HEK293T (cell line): Measurements from ENCODE around the gene NABP2.

Experiments used
- CTCF ChIA-PET: fragments of 350-600 bp; formaldehyde crosslinking; extraction: SDS; loops from one replicate; lab custom pipeline; 2021; ENCODE audit warnings: antibody characterized with exemption, inconsistent platforms; lab: Yijun Ruan, JAX
- POLR2A ChIA-PET: fragments of 350-600 bp; formaldehyde crosslinking; extraction: SDS; loops from one replicate; lab custom pipeline; 2020; ENCODE audit warnings: antibody characterized with exemption, inconsistent platforms; lab: Yijun Ruan, JAX
- DNase-seq: peaks from one replicate; pipeline ENCODE4 v3.0.0; 2012; ENCODE audit warnings: mixed read lengths; ENCODE audit errors: extremely low spot score
- ARNT ChIP-seq: fragments of 450-650 bp; IDR thresholded peaks from 2 replicates; pipeline ENCODE4 v1.6.1; 2017; ENCODE audit warnings: mild to moderate bottlenecking
- BHLHE40 ChIP-seq: fragments of 450-650 bp; IDR thresholded peaks from 2 replicates; pipeline ENCODE4 v1.6.1; 2016; ENCODE audit warnings: mild to moderate bottlenecking, moderate library complexity, borderline replicate concordance
- CTBP1 ChIP-seq: fragments of 450-650 bp; IDR thresholded peaks from 2 replicates; pipeline ENCODE4 v1.6.1; 2016; ENCODE audit warnings: borderline replicate concordance
- ELF4 ChIP-seq: fragments of 450-650 bp; IDR thresholded peaks from 2 replicates; pipeline ENCODE4 v1.6.1; 2017; ENCODE audit warnings: antibody characterized with exemption
- FOXA1 ChIP-seq: fragments of 450-650 bp; IDR thresholded peaks from 2 replicates; pipeline ENCODE4 v1.6.1; 2016; ENCODE audit warnings: mild to moderate bottlenecking
- FOXK2 ChIP-seq: fragments of 450-650 bp; IDR thresholded peaks from 2 replicates; pipeline ENCODE4 v1.6.1; 2016; ENCODE audit warnings: mild to moderate bottlenecking
- FOXM1 ChIP-seq: fragments of 450-650 bp; IDR thresholded peaks from 2 replicates; pipeline ENCODE4 v1.6.1; 2017; ENCODE audit warnings: mild to moderate bottlenecking, borderline replicate concordance
- HDGF ChIP-seq: fragments of 450-650 bp; IDR thresholded peaks from 2 replicates; pipeline ENCODE4 v1.6.1; 2017; ENCODE audit warnings: antibody characterized with exemption, borderline replicate concordance
- L3MBTL2 ChIP-seq: fragments of 450-650 bp; conservative IDR thresholded peaks from 2 replicates; pipeline ENCODE4 v1.6.1; 2016; ENCODE audit warnings: mild to moderate bottlenecking
- LEF1 ChIP-seq: fragments of 450-650 bp; IDR thresholded peaks from 2 replicates; pipeline ENCODE4 v1.6.1; 2017; ENCODE audit warnings: mild to moderate bottlenecking, borderline replicate concordance
- NFRKB ChIP-seq: fragments of 450-650 bp; IDR thresholded peaks from 2 replicates; pipeline ENCODE4 v1.6.1; 2016; ENCODE audit warnings: mild to moderate bottlenecking, moderate library complexity
- SP1 ChIP-seq: fragments of 450-650 bp; IDR thresholded peaks from 2 replicates; pipeline ENCODE4 v1.6.1; 2017
- SUZ12 ChIP-seq: fragments of 450-650 bp; IDR thresholded peaks from 2 replicates; pipeline ENCODE4 v1.6.1; 2016; ENCODE audit warnings: mild to moderate bottlenecking
- TARDBP ChIP-seq: fragments of 450-650 bp; IDR thresholded peaks from 2 replicates; pipeline ENCODE4 v1.6.1; 2016
- ZNF384 ChIP-seq: fragments of 450-650 bp; IDR thresholded peaks from 2 replicates; pipeline ENCODE4 v1.6.1; 2016
- TF ChIP-seq, protein P1 (sequence below): fragments of 450-650 bp; IDR thresholded peaks from 2 replicates; pipeline ENCODE4 v1.6.1; 2016

Gene NABP2

DNA sequence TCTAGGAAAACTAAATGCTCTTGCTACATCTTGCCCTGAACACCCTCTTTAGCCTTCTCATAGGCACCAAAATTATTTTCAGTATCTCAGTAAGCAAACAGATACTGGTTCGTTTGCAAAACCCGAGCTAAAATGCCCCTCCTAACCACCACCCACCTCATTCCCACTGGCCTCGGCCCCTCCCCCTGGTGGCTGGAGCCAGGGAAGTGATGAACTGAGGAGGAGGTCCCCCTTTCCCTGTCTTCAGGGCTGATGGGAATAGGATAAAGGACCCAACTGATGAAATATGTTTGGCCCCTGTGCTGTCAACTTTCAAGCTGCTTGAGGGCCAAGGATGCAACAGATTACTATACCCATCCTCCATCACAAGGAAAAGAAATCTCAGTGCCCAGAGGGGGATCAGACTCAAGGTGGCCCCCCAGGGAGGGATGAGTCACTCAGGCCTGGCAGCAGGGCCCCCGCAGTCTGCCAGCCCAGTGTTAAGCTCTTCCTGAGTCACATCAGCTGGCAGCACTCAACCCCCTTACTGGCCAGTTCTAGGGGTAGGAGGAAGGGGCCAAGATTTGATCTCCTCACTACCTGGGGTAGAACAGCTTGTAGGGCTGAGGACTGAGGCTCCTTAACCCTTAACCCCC lies 32.3 kb downstream of the NABP2 start:
- no peak for TF ChIP-seq ZNF384
- no peak for TF ChIP-seq CTBP1
- TF ChIP-seq NFRKB: no peak
- TF ChIP-seq ARNT: no peak
- no peak for TF ChIP-seq SP1
- no peak for TF ChIP-seq LEF1
- TF ChIP-seq FOXK2: no peak
- no peak for TF ChIP-seq ELF4
- TF ChIP-seq FOXA1: no peak
- no peak for TF ChIP-seq HDGF
- no peak for TF ChIP-seq TARDBP
- no peak for TF ChIP-seq BHLHE40
- no peak for TF ChIP-seq L3MBTL2
- TF ChIP-seq SUZ12: no peak
- TF ChIP-seq FOXM1: no peak
- TF ChIP-seq, protein P1, sequence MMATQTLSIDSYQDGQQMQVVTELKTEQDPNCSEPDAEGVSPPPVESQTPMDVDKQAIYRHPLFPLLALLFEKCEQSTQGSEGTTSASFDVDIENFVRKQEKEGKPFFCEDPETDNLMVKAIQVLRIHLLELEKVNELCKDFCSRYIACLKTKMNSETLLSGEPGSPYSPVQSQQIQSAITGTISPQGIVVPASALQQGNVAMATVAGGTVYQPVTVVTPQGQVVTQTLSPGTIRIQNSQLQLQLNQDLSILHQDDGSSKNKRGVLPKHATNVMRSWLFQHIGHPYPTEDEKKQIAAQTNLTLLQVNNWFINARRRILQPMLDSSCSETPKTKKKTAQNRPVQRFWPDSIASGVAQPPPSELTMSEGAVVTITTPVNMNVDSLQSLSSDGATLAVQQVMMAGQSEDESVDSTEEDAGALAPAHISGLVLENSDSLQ: no peak
- ChIA-PET CTCF (interaction anchor here (0.8 kb wide), 2 partner anchors 9 to 1561 kb away, joined by 3 read pairs; no protein-coding TSS in a partner anchor), POLR2A (interaction anchor here (1.6 to 3.3 kb wide), 4 partner anchors 9 to 50 kb away, joined by 4 to 21 read pairs (median 12); partner anchors contain the start of genes COQ10A and RNF41)
- no peak for DNase-seq

DNA sequence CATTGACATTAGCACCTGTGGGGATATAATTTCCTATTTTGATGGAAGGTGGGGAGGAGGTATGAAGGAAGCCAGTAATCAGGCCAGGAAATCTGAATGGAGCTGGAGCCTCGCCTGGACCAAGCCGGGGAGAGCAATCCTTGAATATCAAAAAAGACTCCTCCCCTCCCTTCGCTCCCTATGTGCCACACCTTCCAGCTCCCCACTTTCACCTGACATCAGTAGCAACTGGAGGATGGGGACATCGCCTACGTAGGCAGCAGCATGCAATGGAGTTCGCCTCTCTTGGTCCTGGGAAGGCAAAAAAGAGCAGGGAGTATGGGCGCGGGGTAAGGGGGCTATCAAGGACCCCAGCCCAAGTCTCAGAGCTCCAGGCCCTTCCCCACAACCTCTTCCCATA lies 32.9 kb downstream of the NABP2 start:
- DNase-seq: no peak
- TF ChIP-seq CTBP1 (no peak), L3MBTL2 (no peak), ELF4 (no peak), NFRKB (no peak), FOXM1 (no peak)
- ChIA-PET POLR2A (interaction anchor here (1.6 to 3.3 kb wide), 4 partner anchors 9 to 50 kb away, joined by 4 to 21 read pairs (median 12); partner anchors contain the start of genes COQ10A and RNF41), CTCF (interaction anchor here (0.5 to 0.8 kb wide), 2 partner anchors 9 to 46 kb away, joined by 3 to 5 read pairs; no protein-coding TSS in a partner anchor)

DNA sequence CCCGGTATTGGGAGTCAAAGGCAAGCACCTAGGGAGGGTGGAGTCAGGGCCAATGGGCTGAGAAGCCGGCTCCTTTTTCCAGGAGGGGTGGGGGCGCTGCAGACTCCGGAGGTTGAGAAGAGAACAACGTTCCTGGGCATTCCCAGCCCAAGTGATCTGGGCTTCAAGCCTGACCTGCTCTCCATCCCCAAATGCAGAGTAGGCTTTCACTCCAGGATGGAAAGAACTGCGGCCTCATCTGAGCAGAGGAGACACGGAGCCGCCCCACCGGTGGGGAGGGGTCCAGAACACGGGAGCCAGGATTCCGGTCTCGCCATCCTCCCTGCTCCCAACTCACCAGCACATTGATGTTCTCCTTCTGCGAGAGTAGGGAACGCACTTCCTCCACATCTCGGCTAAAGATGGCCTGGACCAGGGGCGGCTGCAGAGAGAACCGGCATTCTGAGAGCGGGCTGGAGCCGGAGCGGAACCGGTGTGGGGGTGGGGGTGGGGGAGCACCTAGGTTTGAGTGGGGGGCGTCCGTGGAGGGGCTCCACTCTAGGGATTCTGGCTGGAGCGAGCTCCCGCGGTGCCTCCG lies 33.4 kb downstream of the NABP2 start:
- DNase-seq: peak; percentile 75

DNA sequence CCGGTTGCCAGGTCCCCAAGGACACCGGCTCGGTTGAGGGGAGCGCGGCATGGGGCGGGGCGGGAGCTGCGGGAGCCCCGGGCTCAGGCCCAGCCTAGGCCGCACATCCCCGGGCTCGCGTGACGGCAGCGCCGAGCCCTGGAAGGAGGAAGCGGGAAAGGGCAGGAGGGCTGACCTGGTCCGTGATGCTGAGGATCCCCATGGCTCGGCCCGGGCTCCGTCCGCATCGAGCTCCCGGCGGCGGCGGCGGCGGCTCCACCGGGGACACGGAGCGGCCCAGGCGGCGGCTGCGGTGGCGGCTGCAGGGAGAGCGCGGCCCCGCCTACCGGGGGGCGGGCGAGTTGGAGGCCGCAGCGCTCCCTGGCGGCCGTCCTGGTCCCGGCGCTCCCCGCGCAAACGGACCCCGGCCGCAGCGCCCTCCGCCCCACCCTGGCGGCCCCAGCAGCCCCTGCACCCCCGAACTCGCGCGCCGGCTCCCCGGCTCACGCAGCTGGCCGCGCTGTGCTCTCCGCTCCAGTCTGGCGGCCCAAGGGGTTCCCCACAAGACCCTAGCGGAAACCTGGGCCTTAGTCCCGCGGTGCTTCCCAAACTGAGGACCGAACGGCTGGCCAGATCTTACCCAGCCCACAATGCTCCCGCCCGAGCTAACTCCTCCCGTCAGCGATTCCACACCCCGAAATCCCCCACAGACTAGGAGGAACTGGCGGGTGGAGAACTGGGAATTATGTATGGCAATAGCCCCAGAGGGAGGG lies 34.1 kb downstream of the NABP2 start, which contains the start of gene ANKRD52:
Gene ANKRD52, minus strand, starts transcription at position 317 of the 752 bp plus-strand sequence. Its CDS starts 115 bp downstream, at position 202.
- ChIA-PET CTCF (interaction anchor here (0.7 to 2.0 kb wide), 11 partner anchors 9 to 69 kb away, joined by 3 to 8 read pairs (median 4); partner anchors contain the start of genes COQ10A, RNF41 and SMARCC2), POLR2A (interaction anchor here (0.8 to 3.3 kb wide), 12 partner anchors 8 to 140 kb away, joined by 3 to 21 read pairs (median 4); partner anchors contain the start of genes COQ10A, ESYT1, RNF41 and SMARCC2)
- no peak for TF ChIP-seq SP1
- no peak for TF ChIP-seq ZNF384
- no peak for TF ChIP-seq FOXK2
- DNase-seq: peak; percentile 91

More for the DNA sequence above, 33.4 kb downstream of the NABP2 start:
- TF ChIP-seq L3MBTL2: no peak
- TF ChIP-seq HDGF: peak; percentile 28; the same call in 1 of the 2 replicates
- CTCF ChIA-PET: interaction anchor here (0.5 to 2.0 kb wide), 8 partner anchors 10 to 68 kb away, joined by 3 to 8 read pairs (median 5); partner anchors contain the start of genes COQ10A, RNF41 and SMARCC2
- POLR2A ChIA-PET: interaction anchor here (0.8 to 3.3 kb wide), 12 partner anchors 9 to 139 kb away, joined by 3 to 21 read pairs (median 4); partner anchors contain the start of genes COQ10A, ESYT1, RNF41 and SMARCC2

DNA sequence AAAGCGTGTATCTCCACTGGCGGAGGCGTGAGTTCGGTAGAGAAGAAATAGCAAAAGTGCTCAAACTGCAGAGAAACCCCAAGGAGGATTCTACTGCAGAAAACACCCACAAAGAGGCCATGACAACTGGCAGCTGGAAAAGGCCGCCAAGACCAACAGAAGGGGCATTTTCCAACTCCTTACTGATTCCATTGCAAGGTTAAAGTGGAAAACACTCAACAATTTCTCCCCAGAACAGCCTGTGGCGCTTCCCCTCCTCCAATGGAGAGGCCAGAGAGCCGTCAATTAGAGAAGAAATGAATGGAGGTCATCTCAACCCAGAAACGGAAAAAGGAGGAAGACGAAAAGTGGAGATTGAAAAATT lies 34.7 kb downstream of the NABP2 start:
- TF ChIP-seq FOXA1: no peak
- no peak for TF ChIP-seq L3MBTL2
- TF ChIP-seq ARNT: no peak
- CTCF ChIA-PET: interaction anchor here (0.8 to 2.0 kb wide), 9 partner anchors 8 to 57 kb away, joined by 3 to 8 read pairs (median 4); partner anchors contain the start of genes COQ10A and RNF41
- DNase-seq: no peak
- POLR2A ChIA-PET: interaction anchor here (0.8 to 3.3 kb wide), 7 partner anchors 11 to 131 kb away, joined by 3 to 21 read pairs (median 5); partner anchors contain the start of genes ESYT1, RNF41 and SMARCC2

DNA sequence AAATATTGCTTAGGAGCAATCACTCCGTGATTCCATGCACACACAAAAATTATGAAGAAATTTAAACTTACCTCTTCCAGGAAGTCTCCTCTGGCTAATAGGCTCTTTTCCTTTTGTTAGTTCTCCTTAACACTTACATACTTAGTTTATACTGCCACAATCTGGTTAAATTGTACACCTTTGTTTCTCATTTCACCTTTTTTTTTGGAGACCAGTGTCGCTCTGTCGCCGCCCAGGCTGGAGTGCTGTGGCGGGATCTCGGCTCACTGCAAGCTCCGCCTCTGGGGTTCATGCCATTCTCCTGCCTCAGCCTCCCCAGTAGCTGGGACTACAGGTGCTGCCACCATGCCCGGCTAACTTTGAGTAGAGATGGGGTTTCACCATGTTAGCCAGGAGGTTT lies 36.2 kb downstream of the NABP2 start:
- CTCF ChIA-PET: no interaction called here

DNA sequence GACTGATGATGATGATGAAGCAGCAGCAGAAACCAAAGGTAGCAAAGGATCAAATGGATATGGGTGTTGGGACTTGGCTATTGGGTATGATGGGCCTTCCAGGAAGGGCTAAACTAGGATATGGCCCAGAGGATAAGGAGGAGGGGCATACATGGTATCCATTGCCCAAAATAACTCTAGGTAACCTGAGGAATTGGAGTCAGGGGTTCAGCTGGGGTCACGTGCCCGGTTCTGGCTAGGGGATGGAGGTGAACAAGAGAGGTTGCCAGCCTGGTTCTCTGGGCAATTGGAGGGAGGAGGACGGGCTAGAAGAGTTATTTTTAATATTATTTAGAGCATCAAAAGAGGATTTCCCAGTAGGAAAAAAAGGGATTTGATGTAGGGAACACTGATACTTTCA lies 36.8 kb downstream of the NABP2 start:
- CTCF ChIA-PET: no interaction called here
- POLR2A ChIA-PET: no interaction called here
- TF ChIP-seq HDGF: no peak
- TF ChIP-seq, protein P1: no peak
- TF ChIP-seq FOXK2: no peak
- TF ChIP-seq ARNT: no peak
- no peak for TF ChIP-seq CTBP1
- no peak for TF ChIP-seq L3MBTL2
- no peak for TF ChIP-seq ZNF384
- no peak for TF ChIP-seq TARDBP
- TF ChIP-seq FOXM1: no peak
- TF ChIP-seq NFRKB: no peak
- no peak for TF ChIP-seq FOXA1
- TF ChIP-seq SP1: no peak
- no peak for TF ChIP-seq BHLHE40
- no peak for TF ChIP-seq ELF4
- TF ChIP-seq LEF1: no peak
- TF ChIP-seq SUZ12: no peak
- no peak for DNase-seq

More for the DNA sequence above, 36.2 kb downstream of the NABP2 start:
- no peak for DNase-seq
- POLR2A ChIA-PET: no interaction called here
- TF ChIP-seq ARNT (no peak), ELF4 (no peak)
